Adrenal gland (tissue), 12 donors: ENCODE measurements around the gene PSME1. TPM values are rescaled to one million over a fixed set of nuclear protein-coding genes. Genes with fewer than 3 reads are reported as not detected.
A peak's percentile ranks its signal among the peaks of the same experiment; 100 is the strongest.

ENCODE experiments used
- DNase-seq, 7 donors: peaks; one replicate each; pipeline ENCODE4 v3.0.0-alpha.2; 2019 to 2020
- H3K27ac ChIP-seq, 5 donors: fragments of 200-600 bp; sonication (generic) in 4 of 5; 1 replicate in 3 of 5; 2 replicates in 2 of 5; pipeline versions ENCODE4 v1.5.1 to v1.8.0; 2016 to 2020; ENCODE audit warnings: mild to moderate bottlenecking in 1 of 5
- H3K27me3 ChIP-seq: fragments of 200-600 bp; 2 replicates; pipeline ENCODE4 v1.8.0; 2021
- H3K36me3 ChIP-seq, 2 donors: fragments of 200-600 bp; replicated peaks in 1 of 2; 1 replicate in 1 of 2; 2 replicates in 1 of 2; pipeline versions ENCODE4 v1.5.1 to v1.8.0; 2018 to 2022
- H3K4me1 ChIP-seq, 2 donors: fragments of 200-600 bp; replicated peaks in 1 of 2; 1 replicate in 1 of 2; 2 replicates in 1 of 2; pipeline versions ENCODE4 v1.5.1 to v1.8.0; 2018 to 2021
- H3K4me3 ChIP-seq, 4 donors: fragments of 200-600 bp; sonication (generic) in 3 of 4; one replicate each; pipeline ENCODE4 v1.5.1; 2016 to 2018
- H3K9me3 ChIP-seq, 3 donors: fragments of 200-600 bp; sonication (generic) in 1 of 3; replicated peaks in 1 of 3; 1 replicate in 2 of 3; 2 replicates in 1 of 3; pipeline versions ENCODE4 v1.5.1 to v1.8.0; 2016 to 2021
- POLR2A ChIP-seq, 2 donors: fragments of 450-650 bp; IDR thresholded peaks; one replicate each; pipeline ENCODE4 v1.6.1; 2017; ENCODE audit warnings: antibody characterized with exemption in 2 of 2, mild to moderate bottlenecking in 2 of 2, moderate library complexity in 1 of 2
- WGBS, 4 donors: extraction: QIAGEN DNeasy Blood & Tissue Kit in 2 of 4; methylation state at CpG; one replicate each; pipeline versions ENCODE4 v1.1.5 to v1.1.7; 2013 to 2017; 5-methylcytosine and 5-hydroxymethylcytosine counted together
- intact Hi-C, 2 donors: fragments of 100-400 bp; cut with DNase I; formaldehyde crosslinking; loops; one replicate each; pipeline versions ENCODE4 v1.14.1 to v1.15.0; 2022 to 2023
- polyA plus RNA-seq, 3 donors: library from polyadenylated mRNA; stranded (reverse); fragments of 200-250 nt in 2 of 3; fragments of 350-450 nt in 1 of 3; fragmentation: Illumina TruSeq in 1 of 3; extraction: RNeasy Lipid Tissue Mini Kit (QIAGEN cat#74804) in 1 of 3; gene quantifications; one replicate each; pipeline ENCODE4 v1.2.3, GENCODE V29; 2013 to 2014
- total RNA-seq, 9 donors: library from RNA; depleted of rRNA in 4 of 9; stranded (reverse); fragments of >200 nt in 4 of 9; fragments of 120-200 nt in 1 of 9; fragmentation: NEBNext Ultra II Directional in 1 of 9; extraction: Animal tissue kit (Norgen Biotek cat#: 25700) in 1 of 9; gene quantifications; one replicate each; pipeline versions ENCODE4 v1.1.0 to v1.2.4, GENCODE V29; 2013 to 2023
- TF ChIP-seq, protein P1 (sequence below), 6 experiments: fragments of 450-650 bp in 4 of 6; fragments of 200-600 bp in 2 of 6; sonication (generic) in 1 of 6; IDR thresholded peaks; 1 replicate in 5 of 6; 2 replicates in 1 of 6; pipeline versions ENCODE4 v1.5.1 to v1.8.0; 2016 to 2021; ENCODE audit warnings: antibody characterized with exemption in 6 of 6, mild to moderate bottlenecking in 2 of 6, moderate library complexity in 1 of 6
- donor health status: healthy with polysubstance abuse.
- donor health status: Bipolar disorder and iron deficiency.
- donor health status: DM: yes; HTN: yes; CAD: no.
- donor health status: DM: no; HTN: no; CAD: no.
- donor health status: DM: no; HTN: no; CAD: no.
- donor health status: DM: yes; HTN: yes; CAD: no.

PSME1 gene
- total and polyA plus RNA-seq, 12 donors: 205 to 386 (median 283) TPM

DNA sequence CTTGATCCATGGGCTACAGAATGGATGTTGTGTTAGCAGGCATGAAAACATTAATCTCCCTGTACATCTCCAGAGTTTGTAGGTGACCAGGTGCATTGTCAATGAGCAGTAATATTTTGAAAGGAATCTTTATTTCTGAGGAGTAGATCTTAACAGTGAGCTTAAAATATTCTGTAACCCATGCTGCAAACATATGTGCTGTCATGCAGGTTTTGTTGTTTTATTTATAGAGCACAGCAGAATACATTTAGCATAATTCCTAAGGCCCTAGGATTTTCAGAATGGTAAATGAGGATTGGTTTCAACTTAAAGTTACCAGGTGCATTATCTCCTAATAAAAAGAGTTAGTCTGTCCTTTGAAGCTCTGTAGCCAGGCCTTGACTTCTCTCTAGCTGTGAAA, 9.1 kb upstream of the PSME1 start:
- Histone ChIP-seq H3K9me3 (no peaks in the 10 kb centered on the region), H3K27ac (no peak overlapping the region), H3K4me1 (peaks cover 16 to 21% of the 10 kb centered on the region in 2 donors), H3K36me3 (peaks cover 0 to 18% of the 10 kb centered on the region in 2 donors), H3K27me3 (no peaks in the 10 kb centered on the region), H3K4me3 (no peak overlapping the region)
- TF ChIP-seq, protein P1, sequence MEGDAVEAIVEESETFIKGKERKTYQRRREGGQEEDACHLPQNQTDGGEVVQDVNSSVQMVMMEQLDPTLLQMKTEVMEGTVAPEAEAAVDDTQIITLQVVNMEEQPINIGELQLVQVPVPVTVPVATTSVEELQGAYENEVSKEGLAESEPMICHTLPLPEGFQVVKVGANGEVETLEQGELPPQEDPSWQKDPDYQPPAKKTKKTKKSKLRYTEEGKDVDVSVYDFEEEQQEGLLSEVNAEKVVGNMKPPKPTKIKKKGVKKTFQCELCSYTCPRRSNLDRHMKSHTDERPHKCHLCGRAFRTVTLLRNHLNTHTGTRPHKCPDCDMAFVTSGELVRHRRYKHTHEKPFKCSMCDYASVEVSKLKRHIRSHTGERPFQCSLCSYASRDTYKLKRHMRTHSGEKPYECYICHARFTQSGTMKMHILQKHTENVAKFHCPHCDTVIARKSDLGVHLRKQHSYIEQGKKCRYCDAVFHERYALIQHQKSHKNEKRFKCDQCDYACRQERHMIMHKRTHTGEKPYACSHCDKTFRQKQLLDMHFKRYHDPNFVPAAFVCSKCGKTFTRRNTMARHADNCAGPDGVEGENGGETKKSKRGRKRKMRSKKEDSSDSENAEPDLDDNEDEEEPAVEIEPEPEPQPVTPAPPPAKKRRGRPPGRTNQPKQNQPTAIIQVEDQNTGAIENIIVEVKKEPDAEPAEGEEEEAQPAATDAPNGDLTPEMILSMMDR (IDR thresholded peaks at IDR 0.05): no peak
- TF ChIP-seq POLR2A (IDR thresholded peaks at IDR 0.05): no peak
- intact Hi-C loops: no loop called here
- DNase-seq: no peak

DNA sequence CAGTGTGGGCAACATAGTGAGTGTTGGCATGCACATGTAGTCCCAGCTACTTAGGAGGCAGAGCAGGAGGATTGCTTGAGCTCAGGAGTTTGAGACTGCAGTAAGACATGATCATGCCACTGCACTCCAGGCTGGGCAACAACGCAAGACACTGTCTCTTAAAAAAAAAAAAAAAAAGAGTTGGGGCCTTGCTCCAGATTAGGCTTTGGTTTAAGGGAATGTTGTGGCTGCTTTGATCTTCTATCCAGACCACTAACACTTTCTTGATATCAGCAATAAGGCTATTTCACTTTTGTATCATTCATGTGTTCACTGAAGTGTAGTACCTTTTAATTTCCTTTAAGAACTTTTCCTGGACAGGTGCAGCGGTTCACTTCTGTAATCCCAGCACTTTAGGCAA, 8.3 kb upstream of the PSME1 start:
- peak overlapping the region in 1 of 5 donors; percentile 45 for H3K27ac ChIP-seq
- peaks cover 18 to 24% of the 10 kb centered on the region in 2 donors for H3K4me1 ChIP-seq
- no peak for DNase-seq
- H3K9me3 ChIP-seq: no peaks in the 10 kb centered on the region
- WGBS, 4 donors: 66 to 86% (median 79%) methylated on average over 2 of the region's 2 CpGs
- H3K4me3 ChIP-seq: no peak overlapping the region
- no peak for TF ChIP-seq POLR2A (IDR thresholded peaks at IDR 0.05)
- H3K27me3 ChIP-seq: no peaks in the 10 kb centered on the region
- intact Hi-C loops: no loop called here
- peaks cover 0 to 10% of the 10 kb centered on the region in 2 donors for H3K36me3 ChIP-seq

DNA sequence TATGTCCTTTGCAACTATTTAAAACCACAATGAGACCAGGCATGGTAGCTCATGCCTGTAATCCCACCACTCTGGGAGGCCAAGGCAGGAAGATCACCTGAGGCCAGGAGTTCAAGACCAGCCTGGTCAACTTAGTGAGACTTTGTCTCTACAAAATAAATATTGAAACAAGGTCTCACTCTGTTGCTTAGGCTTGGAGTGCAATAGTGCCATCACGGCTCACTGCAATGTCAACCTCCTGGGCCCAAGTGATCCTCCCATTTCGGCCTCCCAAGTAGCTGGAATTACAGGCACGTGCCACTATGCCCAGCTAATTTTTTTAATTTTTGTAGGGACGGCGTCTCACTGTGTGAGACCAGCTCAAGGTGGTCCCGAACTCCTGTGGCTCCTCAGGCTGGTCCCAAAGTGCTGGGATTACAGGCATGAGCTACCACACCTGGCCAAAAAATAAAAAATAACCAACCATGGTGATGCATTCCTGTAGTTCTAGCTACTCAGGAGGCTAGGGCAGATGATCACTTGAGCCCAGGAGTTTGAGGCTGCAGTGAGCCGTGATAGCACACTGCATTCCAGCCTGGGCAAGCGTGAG, 6.5 kb upstream of the PSME1 start:
- intact Hi-C loops: no loop called here
- H3K27ac ChIP-seq: no peak overlapping the region
- no peaks in the 10 kb centered on the region for H3K9me3 ChIP-seq
- no peak overlapping the region for H3K4me3 ChIP-seq
- TF ChIP-seq POLR2A (IDR thresholded peaks at IDR 0.05): no peak
- DNase-seq: no peak
- H3K4me1 ChIP-seq: peaks cover 18 to 24% of the 10 kb centered on the region in 2 donors
- H3K27me3 ChIP-seq: no peaks in the 10 kb centered on the region
- WGBS, 4 donors: 88 to 95% (median 94%) methylated on average over 8 of the region's 8 CpGs
- H3K36me3 ChIP-seq: no peaks in the 10 kb centered on the region

DNA sequence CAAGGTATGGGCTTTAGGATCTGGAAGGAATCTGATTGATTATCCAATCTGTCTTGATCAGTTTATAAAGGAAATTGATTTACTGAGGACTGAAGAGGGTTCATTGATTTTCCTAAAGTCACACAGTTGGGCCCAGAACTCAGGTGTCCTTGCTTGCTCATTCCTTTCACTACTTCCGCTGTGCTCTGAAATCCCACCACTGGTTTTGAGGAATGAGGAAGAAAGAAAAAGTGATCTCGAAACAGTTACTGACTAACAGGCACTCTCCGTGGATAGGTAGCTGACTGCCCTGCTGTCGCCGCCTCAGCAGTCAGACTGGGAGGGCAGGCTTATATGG, 5.6 kb upstream of the PSME1 start, which contains the start of gene FITM1:
Gene FITM1, plus strand, starts transcription at position 280 of the 337 bp plus-strand sequence. CDS start 905 bp downstream, outside the sequence.
- intact Hi-C loops: no loop called here
- peak within 1 kb of the TSS; percentile 9 to 89 (median 72) for H3K27ac ChIP-seq
- no peak for DNase-seq

DNA sequence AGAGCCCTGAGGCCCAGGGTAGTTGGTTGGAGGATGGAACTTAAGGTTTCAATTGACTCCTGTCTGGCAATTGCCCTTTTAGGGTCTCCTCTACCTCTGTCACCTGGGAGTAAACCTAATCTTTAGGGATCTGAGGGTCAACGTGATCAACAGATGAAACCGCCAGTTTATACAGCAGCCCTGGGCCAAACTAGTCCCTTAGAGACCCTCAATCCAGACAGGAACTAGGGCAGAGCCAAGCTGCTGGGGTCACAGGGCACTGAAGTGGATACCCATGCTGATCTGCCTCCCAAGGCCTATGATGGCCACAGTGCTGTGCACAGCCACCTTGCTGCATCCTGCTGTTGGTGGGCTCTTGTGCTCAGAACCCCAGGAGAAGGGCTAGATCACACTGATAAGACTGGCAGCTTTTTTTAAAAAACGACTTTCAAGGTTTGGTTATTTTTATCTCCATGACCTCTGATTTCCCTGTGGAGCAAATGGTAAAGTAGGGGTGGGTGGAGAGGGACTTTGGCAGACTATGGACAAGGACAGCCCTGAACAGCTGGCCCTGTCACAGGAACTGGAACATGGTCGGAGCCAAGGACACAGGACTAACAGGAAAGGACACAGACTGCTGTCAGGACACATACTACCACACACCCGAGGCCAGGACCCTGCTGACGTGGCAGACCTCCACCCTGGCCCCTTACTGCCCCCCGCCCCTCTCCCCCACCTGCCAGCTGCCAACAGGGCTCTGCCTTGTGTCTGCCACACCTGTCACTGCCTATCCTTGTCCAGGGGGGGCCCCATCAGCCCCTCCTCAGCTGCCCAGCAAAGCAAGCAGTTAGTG, 5.1 kb upstream of the PSME1 start:
- DNase-seq: peak; percentile 61 to 91 (median 88)

More for the DNA sequence above, 5.6 kb upstream of the PSME1 start, which contains the start of gene FITM1:
- Histone ChIP-seq H3K36me3 (no peaks in the 10 kb centered on the region), H3K27me3 (no peaks in the 10 kb centered on the region), H3K9me3 (no peaks in the 10 kb centered on the region), H3K4me3 (no peak within 1 kb of the TSS), H3K4me1 (peaks cover 18 to 28% of the 10 kb centered on the region in 2 donors)
- TF ChIP-seq POLR2A (IDR thresholded peaks at IDR 0.05): no peak
- TF ChIP-seq, protein P1 (IDR thresholded peaks at IDR 0.05): no peak
- 79 to 90% (median 83%) methylated on average over 5 of the region's 5 CpGs for WGBS, 4 donors

More for the DNA sequence above, 5.1 kb upstream of the PSME1 start:
- Histone ChIP-seq H3K27ac (peak overlapping the region; percentile 9 to 89 (median 72)), H3K4me3 (no peak overlapping the region), H3K9me3 (no peaks in the 10 kb centered on the region), H3K4me1 (peaks cover 18 to 31% of the 10 kb centered on the region in 2 donors), H3K36me3 (no peaks in the 10 kb centered on the region), H3K27me3 (no peaks in the 10 kb centered on the region)
- 26 to 50% (median 36%) methylated on average over 4 to 7 of the region's 7 CpGs for WGBS, 4 donors
- TF ChIP-seq, protein P1 (IDR thresholded peaks at IDR 0.05): no peak
- TF ChIP-seq POLR2A (IDR thresholded peaks at IDR 0.05): peak in 1 of 2 donors; percentile 36
- intact Hi-C loops: no loop called here
